Measurements from ENCODE around the gene MEGF8.
A peak's percentile ranks its signal among the peaks of the same experiment; 100 is the strongest.

MEGF8 gene

GRCh38 chr19:42306646-42307045 is 18.8 kb upstream of the MEGF8 start:
- peak; percentile 42 for DNase-seq (ENCODE audit: low spot score)

DNA sequence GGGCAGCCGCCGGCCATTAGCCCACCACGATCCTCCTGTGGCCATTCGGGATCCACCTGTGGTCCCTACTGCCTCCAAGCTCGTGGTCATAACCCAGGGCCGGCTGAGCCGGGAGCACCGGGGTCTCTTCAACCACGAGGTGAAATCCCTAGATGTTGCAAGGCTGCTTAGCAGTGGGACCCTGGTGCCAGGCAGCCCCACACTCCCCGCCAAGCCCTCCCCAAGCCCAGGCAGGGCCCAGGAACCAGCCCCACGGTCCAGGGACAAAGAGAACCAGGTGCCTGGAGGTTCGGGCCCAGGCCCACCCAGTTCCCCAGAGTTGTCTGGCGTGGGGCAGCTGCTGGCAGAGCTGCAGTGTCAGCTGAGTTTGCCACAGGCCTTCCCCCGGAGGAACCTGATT is 15.7 kb upstream of the MEGF8 start:
- DNase-seq (ENCODE audit: low spot score), result peak; percentile 39

GRCh38 chr19:42311657-42312056 is 13.8 kb upstream of the MEGF8 start:
- DNase-seq (ENCODE audit: low spot score), result peak; percentile 41

GRCh38 chr19:42312370-42312769 is 13.1 kb upstream of the MEGF8 start:
- DNase-seq (ENCODE audit: low spot score), result peak; percentile 35

- DNase-seq (ENCODE audit: low spot score), result peak; percentile 76
These were observed 12.2 kb upstream of the MEGF8 start, which contains the start of gene TMEM145 for GRCh38 chr19:42313096-42313839. Gene TMEM145 (plus strand): TSS chr19:42313309. CDS start chr19:42313377, 68 bp downstream.

DNA sequence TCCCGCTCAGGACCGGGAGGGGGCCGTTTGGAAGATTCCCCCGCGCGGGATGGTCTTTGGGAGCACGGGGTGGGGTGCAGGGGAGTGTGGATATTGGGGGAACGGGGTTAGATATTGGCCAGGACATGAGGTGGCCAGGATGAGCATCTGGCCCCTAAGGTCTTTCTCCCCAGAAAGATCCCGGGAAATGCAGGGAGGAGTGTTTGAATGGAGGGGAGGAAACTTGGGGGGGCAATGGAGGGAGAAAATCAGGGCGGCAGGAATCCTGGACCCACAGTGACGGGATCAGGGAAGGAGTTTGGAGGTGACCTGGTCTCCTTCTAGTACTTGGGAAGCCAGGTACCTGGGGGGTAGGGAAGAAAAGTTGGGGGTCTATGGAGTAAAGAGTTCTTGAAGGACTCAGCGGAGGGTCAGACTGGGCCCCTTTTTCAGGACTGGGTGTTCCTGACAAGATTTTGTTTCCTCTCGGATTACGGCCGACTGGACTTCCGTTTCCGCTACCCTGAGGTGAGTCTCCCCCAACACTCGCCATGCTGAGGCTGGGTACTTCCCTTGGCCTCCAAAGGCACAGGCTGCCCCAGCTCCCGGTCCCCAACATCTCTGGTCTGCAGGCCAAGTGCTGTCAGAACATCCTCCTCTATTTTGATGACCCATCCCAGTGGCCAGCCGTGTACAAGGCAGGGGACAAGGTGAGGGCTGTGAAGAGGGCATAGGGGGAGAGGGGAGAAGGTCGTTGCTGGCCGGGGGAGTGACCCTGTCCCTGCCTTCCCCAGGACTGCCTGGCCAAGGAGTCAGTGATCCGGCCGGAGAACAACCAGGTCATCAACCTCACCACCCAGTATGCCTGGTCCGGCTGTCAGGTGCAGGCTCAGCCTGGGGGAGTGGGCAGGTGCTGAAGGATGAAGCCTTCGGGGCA is 11.3 kb upstream of the MEGF8 start:
- peak; percentile 46 for DNase-seq (ENCODE audit: low spot score)

- no peak for DNase-seq (ENCODE audit: low spot score)
These were observed 10.4 kb upstream of the MEGF8 start for GRCh38 chr19:42315024-42315423.

GRCh38 chr19:42316223-42317211 is 8.9 kb upstream of the MEGF8 start:
- no peak for DNase-seq (ENCODE audit: low spot score)

DNA sequence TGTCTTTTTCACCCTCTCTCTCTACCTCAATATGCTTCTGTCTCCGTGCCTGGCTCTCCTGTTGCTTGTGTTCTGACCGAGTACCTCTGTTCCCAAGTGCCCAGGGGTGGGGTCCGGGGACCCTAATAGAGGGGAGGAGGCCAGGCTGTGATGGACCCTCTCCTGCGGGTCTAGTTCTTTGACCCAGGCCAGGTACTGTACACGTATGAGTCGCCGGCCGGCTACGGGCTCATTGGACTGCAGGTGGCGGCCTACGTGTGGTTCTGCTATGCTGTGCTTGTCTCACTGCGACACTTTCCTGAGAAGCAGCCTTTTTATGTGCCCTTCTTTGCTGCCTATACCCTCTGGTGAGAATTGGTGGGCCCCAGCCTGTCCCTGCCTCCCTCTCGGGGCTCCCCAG is 7.9 kb upstream of the MEGF8 start:
- no peak for DNase-seq (ENCODE audit: low spot score)

- DNase-seq (ENCODE audit: low spot score), result no peak
These were observed 3.1 kb upstream of the MEGF8 start for GRCh38 chr19:42322305-42322704.

DNA sequence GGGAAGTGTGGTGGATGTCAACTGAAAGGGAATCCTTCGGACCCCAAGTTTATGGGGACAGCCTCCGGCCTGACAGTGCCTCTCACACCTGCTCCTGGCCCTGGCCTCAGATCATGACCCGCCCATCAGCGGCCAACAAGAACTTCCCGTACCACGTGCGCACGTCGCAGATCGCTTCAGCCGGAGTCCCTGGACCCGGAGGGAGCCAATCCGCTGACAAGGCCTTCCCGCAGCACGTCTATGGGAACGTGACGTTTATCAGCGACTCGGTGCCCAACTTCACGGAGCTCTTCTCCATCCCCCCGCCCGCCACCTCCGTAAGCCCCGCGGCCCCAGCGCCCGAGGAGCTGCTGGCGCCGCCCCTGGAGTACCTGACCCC is 2.0 kb upstream of the MEGF8 start:
- peak; percentile 61 for DNase-seq (ENCODE audit: low spot score)

GRCh38 chr19:42323852-42324654 is 1.4 kb upstream of the MEGF8 start:
- peak; percentile 63 for DNase-seq (ENCODE audit: low spot score)

DNA sequence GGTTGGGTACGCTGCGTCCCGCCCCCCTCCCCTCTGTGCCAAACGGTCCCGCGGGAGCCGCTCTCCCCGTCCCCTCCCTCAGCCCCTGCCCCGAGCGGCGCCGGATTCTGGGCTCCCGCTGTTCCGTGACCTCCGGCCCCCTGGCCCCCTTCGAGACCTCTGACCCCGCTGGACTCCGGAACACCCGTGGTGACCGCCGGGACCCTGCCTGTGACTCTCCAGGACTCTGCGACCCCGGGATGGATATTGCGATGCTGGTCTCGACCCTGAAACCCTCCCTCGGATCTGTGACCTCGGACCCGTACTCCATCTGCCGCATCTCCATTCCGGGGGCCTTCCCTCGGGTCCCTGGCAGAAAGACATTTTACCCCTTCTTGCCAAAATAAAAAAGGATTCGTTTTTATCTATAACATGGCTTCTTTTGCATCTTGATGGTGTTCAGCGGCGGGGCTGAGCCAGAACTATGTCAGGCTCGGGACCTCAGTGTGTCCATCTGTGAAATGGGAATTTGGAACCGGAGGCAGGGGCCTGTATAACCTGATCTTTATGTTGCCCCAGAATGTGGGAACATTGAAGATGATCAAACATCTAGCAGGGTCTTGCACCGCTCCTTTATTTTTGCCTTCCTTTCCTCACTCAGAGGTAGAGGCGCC is 654 bp upstream of the MEGF8 start:
- no peak for DNase-seq (ENCODE audit: low spot score)

DNA sequence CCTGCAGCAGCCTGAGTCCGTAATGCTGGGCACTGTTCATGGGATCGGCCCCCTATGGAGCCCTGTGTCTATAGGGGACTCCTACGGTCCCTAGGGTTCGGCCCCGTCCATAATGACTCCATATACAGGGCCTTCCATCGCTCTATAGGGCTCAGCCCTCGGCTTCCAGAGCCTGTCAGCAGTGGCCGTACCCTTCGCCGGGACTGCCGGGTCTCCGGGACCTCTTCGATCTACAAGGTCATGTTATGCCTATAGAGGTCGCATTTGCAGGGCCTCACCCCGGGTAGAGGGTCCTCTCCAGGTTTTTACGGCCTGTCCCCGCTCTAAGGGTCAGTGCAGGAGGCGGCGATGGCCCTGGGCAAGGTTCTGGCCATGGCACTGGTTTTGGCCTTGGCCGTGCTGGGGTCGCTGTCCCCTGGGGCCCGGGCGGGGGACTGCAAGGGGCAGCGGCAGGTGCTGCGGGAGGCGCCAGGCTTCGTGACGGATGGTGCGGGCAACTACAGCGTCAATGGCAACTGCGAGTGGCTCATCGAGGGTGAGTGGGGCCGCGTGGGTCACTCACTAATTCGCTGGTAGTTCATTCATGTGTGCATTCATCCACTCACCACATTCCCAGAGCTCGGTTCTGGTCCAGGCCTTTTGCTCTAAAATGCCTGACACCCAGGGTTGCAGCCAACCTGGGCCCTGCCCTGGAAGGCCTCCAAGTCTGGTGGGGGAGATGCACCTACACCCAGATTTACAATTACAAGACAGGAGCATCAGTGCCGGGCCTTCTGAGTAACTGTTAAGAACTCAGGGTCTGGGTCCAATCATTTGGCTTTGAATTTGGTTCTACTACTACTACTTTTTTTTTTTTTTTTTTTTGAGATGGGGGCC is 699 bp downstream of the MEGF8 start:
- no peak for DNase-seq (ENCODE audit: low spot score)

GRCh38 chr19:42326969-42327368 is 1.5 kb downstream of the MEGF8 start:
- DNase-seq (ENCODE audit: low spot score), result no peak

- no peak for DNase-seq (ENCODE audit: low spot score)
These were observed 1.9 kb downstream of the MEGF8 start for GRCh38 chr19:42327381-42327780.

DNA sequence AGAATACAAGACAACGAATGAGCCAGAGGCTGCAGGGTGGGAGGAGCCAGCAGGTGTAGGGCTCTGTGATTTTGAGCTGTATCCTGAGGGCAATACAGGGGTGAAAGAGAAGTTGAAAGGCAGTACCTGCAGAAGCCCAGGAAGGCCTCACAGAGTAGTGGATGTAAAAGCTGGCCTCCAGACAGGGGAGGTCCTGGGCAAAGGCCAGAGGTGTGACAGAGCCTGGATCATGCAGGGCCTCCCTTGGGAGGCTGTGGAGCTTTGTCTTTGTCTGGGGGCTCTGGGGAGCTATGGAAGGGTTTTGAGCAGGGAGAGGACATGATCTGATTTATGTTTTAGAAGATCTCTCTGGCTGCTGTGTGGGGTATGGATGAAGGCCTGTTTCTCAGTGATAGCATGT is 2.7 kb downstream of the MEGF8 start:
- DNase-seq (ENCODE audit: low spot score), result no peak

DNA sequence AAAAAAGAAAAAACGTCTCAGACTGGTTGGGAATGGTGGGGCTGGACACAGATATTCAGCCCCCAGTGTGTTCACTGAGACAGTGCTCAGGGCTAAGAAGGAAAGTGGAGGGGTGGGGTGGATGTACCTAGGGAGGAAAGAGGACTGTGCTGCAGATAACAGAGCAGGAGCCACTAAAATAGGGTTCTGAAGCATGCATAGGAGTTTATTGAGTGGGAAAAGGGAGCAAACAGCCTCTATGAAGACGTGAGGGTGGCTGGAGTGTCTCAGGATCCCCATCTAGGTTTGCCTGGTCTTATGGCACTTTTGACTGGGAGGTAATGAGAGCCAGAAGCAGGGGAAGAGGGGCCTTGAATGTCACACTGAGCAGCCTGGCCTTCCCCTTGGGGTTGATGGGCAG is 3.4 kb downstream of the MEGF8 start:
- DNase-seq (ENCODE audit: low spot score), result no peak

DNA sequence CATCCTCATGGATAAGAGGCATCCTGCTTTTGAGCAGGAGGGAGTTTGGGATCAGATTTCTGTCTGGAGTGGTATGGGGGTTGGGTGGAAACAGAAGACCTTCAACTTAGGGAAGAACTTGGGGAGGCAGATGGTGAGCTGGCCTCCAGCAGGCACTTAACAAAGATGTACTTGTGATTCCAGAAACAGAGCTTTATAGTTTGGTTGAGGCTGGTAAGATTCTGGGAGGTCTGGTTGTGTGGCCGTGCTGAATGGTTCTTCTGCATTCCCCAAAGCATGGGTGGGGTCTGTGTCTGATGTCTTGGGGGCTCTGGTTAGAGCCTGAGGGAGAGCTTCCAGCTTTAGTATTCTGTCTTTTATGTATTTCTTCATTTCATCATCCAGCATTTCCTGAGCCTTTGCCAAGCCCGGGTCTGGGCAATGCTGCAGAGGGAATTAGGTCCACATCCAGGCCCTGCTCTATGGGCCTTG is 4.8 kb downstream of the MEGF8 start:
- DNase-seq (ENCODE audit: low spot score), result no peak

Data from ecto neural progenitor cell (in vitro differentiated cells).